Uterus (tissue), 2 donors: ENCODE data around the gene C6orf132.

Source experiments
- CTCF ChIP-seq, 4 experiments: fragments of 200-600 bp in 2 of 4; fragments of 450-650 bp in 2 of 4; sonication (generic) in 2 of 4; IDR thresholded peaks; one replicate each; pipeline ENCODE4 v1.5.1; 2016 to 2019; ENCODE audit warnings: antibody characterized with exemption in 4 of 4, mild to moderate bottlenecking in 2 of 4, moderate library complexity in 1 of 4
- POLR2A ChIP-seq, 2 donors: fragments of 450-650 bp; IDR thresholded peaks; one replicate each; pipeline ENCODE4 v1.6.1; 2016; ENCODE audit warnings: antibody characterized with exemption in 2 of 2, mild to moderate bottlenecking in 1 of 2, moderate library complexity in 1 of 2

GRCh38 chr6:42171813-42172581 lies 29.6 kb upstream of the C6orf132 start:
- no peak for TF ChIP-seq CTCF (IDR thresholded peaks at IDR 0.05)
- TF ChIP-seq POLR2A (IDR thresholded peaks at IDR 0.05): no peak
